ENCODE data around the gene KRT17.

KRT17 gene

GRCh38 chr17:41624208-41625101, at the start of gene KRT17:
KRT17 (minus strand) TSS chr17:41624575; CDS start chr17:41624509, 66 bp downstream.
- no peak for DNase-seq (ENCODE audit: low read depth)
- TF ChIP-seq CTCF (IDR thresholded peaks at IDR 0.05; ENCODE audit: control insufficient read depth, extremely low read depth, insufficient read depth): no peak
- no peak within 1 kb of the TSS for H3K4me3 ChIP-seq (ENCODE audit: low read depth, low read length)

DNA sequence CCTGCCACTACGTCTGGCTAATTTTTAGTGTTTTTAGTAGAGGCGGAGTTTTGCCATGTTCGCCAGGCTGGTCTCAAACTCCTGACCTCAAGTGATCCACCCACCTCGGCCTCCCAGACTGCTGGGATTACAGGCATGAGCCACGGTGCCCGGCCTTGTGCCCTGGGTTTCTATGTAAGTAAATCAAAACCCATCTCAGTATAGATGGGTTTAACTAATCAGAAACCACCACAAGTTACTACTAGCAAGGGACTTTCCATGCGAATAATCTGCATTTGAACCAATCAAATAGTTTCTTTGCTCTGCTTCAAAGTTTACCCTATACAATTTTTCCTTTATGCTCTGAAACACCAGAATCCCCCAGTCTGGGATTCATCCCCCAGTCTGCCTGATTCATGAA, 47.8 kb upstream of the KRT17 start:
- no peak for TF ChIP-seq CTCF (IDR thresholded peaks at IDR 0.05; ENCODE audit: control insufficient read depth, extremely low read depth, insufficient read depth)
- no peak for DNase-seq (ENCODE audit: low read depth)
- H3K4me3 ChIP-seq (ENCODE audit: low read depth, low read length): no peak overlapping the region

GRCh38 chr17:41667280-41668041, 43.1 kb upstream of the KRT17 start:
- no peak for DNase-seq (ENCODE audit: low read depth)

DNA sequence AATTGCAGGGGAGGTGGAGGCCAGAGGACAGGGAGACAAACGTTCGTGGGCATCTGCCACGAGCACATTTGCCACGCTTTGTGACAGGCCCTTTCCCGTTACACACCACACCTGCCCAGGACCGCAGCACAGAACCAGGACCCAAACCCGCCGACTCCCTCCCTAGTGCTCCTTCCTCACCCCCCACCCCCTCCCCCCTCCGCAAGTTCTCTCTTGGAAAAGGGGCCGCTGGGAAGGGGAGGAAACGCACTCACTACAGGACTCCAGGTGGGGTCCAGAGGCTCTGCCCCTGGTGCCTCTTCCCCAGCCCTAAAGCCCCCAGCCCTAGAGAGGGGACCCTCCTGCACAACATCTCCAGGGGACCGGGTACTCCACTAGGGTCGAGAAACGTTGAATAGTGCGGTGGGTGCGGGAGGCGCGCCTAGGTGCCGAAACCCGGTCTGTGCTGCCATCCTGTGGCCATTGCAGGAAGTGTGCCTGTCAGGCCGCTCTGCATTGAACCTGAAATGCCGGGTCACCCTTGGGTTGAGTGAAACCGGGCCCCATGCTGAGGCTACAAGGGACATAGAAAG, 42.4 kb upstream of the KRT17 start:
- DNase-seq (ENCODE audit: low read depth): no peak
- no peak overlapping the region; the same call in 1 of the 2 replicates for H3K4me3 ChIP-seq (ENCODE audit: low read depth, low read length)
- peak; percentile 97 for TF ChIP-seq CTCF (IDR thresholded peaks at IDR 0.05; ENCODE audit: control insufficient read depth, extremely low read depth, insufficient read depth)

More at GRCh38 chr17:41667280-41668041, 43.1 kb upstream of the KRT17 start:
- no peak for TF ChIP-seq CTCF (IDR thresholded peaks at IDR 0.05; ENCODE audit: control insufficient read depth, extremely low read depth, insufficient read depth)
- no peak overlapping the region for H3K4me3 ChIP-seq (ENCODE audit: low read depth, low read length)

GRCh38 chr17:41666237-41666641, 41.9 kb upstream of the KRT17 start:
- H3K4me3 ChIP-seq (ENCODE audit: low read depth, low read length): peak overlapping the region; percentile 42
- DNase-seq (ENCODE audit: low read depth): no peak
- no peak for TF ChIP-seq CTCF (IDR thresholded peaks at IDR 0.05; ENCODE audit: control insufficient read depth, extremely low read depth, insufficient read depth)

GRCh38 chr17:41665566-41666236, 41.3 kb upstream of the KRT17 start:
- TF ChIP-seq CTCF (IDR thresholded peaks at IDR 0.05; ENCODE audit: control insufficient read depth, extremely low read depth, insufficient read depth): peak; percentile 99
- DNase-seq (ENCODE audit: low read depth): peak; percentile 56
- peak overlapping the region; percentile 42 for H3K4me3 ChIP-seq (ENCODE audit: low read depth, low read length)
